Inflammatory macrophage treated with lipopolysaccharide for 4 hours (primary cell): ENCODE measurements around the gene ERP27.

Source experiments
- DNase-seq: peaks from one replicate; pipeline ENCODE4 v3.0.0-alpha.2; 2020

ERP27 gene

DNA sequence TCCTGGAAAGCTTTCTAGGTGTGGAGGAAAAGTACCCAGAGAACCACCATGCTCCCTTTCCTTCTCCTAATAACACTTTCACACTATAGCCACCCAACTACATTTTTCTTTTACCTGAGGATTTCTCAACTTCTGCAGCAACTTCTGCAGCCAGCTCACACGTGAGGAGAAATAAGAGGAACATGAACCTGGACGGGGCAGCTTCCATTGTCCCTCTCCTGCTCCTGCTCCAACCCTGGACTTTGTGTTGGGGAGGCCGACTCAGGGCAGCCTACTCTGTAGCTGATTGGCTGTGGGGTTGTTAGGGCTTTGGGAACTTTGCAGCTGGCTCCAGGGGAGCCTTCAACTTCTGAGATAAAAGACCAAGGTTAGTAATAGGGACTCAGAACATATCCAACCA, at the start of gene ERP27:
ERP27 (minus strand) TSS at position 237 of the 400 bp plus-strand sequence; CDS start at position 208, 29 bp downstream.
- no peak for DNase-seq

DNA sequence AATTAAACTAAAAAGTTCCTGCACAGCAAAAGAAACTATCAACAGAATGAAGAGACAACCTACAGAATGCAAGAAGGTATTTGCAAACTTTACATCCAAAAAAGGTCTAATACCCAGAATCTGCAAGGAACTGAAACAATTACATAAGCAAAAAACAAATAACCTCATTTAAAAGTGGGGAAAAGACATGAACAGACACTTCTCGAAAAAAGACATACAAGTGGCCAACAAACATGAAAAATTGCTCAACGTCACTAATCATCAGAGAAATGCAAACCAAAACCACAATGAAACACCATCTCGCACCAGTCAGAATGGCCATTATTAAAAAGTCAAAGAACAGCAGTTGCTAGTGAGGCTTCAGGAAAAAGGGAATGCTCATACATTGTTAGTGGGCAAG, 49.7 kb upstream of the ERP27 start:
- DNase-seq: peak; percentile 89

DNA sequence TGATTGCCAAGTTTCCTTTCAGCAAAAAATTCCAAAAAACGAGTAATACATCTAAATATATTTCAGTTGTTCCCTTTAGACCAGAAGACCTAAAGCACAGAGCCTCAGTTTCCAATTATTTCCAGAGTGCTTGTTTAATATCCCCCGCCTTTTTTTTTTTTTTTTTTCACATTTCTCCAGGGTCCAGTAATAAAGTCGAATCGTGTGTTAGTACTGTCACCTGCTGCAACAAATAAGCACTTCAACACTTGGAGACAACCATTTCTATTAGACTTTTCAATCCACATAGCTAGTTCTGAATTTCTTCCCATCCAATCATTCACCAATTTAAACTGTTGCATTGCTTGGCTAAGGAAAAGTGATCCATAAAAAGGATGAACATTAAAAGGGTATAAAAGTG, 48.1 kb upstream of the ERP27 start:
- DNase-seq: no peak

DNA sequence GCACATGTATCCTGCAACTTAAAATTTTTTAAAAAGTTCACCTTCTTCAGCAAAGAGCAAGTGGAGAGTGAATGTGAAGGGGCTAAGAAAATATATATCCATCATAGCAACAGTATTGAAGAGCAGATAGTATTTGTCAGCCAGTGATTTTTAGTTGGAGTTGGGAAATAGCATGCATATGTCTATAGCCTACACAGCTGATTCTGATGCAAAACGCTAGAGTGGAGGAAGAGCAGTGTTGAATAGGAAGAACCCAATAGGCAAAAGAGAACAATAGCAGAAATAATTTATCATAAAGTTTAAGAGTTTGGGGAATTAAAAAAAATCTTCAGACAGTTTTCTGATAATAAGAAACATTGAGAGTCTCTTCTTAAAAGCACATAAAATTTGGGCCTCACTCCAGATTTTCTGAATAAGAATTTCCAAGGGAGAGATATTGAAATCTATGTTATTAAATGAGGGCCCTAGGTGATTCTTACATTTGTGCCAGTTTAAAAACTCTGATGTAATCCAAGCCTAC, 46.5 kb upstream of the ERP27 start:
- peak; percentile 65 for DNase-seq

DNA sequence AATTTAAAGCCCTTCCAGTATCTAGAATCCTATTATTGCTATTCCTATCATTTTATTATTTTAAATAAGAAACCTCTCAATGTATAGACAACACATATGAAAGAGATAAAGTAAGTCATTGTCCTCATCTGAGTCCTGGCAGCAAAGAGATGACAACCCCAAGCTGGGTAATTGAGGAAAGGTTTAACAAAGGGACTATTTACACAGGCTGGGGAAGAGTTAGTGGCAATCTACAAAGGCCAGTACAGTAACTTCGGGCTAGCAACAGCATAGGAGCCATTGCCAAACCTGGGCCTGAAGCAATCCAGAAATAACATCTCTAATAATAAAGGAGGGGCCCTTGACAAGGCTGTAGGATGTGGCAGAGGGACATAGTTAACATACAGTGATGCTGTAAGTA, 45.7 kb upstream of the ERP27 start:
- DNase-seq: peak; percentile 25

DNA sequence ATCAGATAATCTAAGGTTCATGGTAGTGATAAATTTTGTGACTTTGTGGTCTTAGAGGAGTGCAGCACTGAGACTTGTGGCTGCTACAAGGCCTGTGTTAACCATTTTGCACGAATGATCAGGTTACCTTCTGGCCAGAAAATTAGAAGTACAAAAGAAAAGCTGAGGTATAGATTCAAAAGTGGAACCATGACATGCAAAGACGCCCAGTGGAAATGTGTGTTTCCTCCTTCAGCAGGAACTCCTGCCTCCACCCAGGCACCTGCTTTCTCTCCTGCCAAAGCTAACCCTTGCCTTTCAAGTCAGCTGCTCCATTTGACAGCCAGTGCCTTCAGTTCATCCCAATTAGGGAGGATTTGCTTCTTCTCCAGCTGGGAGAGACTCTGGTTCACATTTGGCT, 44.7 kb upstream of the ERP27 start:
- DNase-seq: peak; percentile 46

DNA sequence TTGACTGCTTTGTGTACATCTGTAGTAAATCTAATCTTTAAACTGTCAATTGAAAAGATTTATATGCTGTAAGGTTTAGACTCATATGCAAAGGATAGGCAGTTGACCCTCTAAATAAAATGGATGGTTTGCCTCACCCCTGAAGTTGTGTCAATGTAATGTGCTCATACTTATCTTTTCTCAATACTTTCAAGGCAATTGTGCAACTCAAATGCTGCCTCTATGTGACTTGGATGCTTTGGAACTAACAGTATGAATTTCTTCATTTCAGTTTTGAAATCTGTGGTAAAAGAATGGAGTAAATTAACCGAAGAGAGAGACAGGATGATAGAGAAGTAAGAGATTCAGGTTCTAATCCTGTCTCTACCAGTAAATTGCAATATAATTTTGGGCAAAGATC, 44.2 kb upstream of the ERP27 start:
- peak; percentile 98 for DNase-seq

DNA sequence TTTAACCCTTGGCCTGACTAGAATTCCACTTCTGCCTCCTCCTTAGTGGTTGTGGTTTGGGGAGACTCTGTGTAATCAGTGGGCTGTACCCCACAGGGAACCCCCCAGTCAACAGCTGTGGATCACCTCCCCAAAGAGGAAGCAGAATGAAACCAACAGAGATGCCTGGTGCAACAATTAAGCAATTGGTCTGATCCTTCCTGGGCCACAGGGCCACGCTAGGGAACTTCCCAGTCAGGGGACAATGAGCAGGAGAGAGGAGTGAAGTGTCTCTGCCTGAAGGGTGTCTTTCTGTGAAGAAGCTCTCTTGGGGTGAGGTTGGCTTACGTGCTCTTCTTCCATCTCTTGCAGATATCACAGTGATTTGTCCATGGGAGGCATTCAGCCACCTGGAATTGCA, 42.7 kb upstream of the ERP27 start:
- DNase-seq: peak; percentile 97

DNA sequence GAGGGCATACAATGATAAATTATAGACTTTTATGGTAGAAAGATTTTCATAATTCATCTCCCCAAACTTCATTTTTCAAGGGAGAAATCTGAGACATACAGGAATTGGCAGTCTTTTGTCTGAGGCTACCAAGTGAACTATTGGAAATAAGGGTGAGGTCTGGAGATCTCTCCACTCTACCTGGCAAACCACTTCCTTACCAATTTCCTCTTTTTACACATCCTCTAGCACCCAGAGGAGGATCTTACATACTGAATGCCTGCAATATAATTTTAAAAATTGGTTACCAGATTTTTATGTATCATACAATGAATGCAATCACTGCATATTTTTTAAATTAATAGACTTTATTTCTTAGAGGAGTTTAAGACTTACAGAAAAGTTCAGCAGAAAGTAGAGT, 41.1 kb upstream of the ERP27 start:
- DNase-seq: no peak

DNA sequence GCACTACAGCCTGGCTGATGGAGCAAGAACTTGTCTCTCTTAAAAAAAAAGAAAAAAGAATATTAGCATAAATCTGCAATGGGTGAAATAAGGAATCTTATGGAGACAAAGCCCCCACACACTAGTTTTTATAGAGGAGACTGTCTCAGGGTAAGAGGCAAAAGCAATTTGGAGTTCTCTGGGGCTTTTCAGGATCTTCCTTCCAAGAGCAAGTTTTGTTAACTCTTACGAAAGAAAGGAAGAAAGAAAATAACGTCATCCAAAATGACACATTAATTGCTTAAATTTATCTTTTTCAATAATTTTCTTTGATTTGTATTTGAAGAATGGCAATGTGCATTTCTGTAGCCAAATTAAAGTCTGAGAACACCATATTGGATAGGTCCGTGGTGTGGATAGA, 38.3 kb upstream of the ERP27 start:
- DNase-seq: peak; percentile 75

DNA sequence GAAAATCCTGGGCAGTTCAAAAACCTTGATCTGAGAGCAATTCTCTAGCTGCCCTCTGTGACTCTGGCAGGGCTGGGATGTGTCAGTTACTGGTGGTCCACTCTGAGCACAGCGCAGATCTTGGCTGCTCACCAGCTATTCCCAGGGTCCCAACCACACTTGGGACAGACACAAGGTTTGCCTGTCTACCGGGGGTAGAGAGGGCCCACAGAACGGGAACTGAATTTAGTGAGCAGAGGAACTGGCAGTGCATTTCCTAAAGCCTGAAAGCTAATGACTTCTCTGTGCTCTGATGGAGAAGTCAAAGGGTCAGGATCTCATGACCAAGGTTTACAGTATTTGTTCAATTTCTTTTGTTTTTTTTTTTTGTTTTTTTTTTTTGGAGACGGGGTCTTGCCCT, 37.1 kb upstream of the ERP27 start:
- DNase-seq: peak; percentile 76

DNA sequence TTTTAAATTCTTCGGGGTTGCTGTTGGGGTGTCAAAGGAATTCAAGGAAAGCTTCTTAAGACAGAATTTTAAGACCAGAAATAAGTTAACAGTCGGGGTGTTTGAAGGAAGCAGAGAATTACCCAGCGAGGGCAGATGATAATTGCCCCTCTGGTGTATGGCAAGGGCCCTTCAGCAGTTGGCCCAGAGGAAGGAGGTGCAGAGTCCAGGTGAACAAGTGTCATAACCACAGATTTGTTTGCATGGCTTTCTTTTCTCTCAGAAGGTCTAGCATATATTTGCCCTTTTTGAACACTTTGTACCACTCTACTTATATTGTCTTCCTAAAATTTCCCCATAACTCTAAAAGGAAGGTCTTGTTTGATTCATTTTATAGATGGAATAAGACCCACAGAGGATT, 36.3 kb upstream of the ERP27 start:
- DNase-seq: no peak

DNA sequence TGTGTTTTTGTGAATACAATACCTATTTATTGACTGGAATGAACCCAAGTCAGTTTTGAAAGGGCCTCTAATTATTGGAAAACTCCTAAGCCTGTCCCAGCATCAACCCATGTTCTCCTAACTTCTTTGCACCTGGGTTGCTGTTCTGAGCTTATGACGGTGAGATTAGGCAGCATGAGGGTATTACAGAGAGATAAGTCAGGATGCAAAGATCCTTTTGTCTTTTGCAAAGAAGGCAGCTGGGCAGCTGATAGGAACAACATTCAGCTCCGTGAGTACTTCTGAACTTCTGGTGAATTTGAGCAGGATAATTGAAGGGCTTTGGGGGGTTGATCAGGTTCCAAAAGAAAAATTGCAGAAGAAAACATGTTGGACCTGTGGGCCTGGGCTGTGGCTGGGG, 34.5 kb upstream of the ERP27 start, which contains the start of gene PDE6H:
PDE6H (plus strand) TSS at position 227 of the 400 bp plus-strand sequence. CDS start 4,971 bp downstream, outside the sequence.
- no peak for DNase-seq

DNA sequence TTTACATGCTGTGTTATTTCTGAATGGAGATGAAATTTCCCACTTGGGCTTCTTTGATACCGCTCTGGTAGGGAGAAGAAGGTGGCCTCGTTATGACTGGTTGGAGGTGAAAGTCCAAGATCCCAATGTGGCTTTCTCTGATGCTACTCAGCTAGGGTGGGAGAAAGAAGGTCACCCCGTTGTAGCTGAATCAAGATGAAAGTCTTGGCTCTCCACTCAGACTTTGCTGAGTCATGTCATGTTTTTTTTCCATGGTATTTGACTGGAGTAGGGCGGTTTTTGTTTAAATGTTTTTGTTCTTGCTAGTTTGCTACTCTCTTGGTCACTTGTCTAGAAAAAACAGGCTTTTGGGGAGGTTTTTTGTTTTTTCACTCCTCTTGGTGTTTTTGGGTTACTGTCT, 32.1 kb upstream of the ERP27 start:
- DNase-seq: no peak

DNA sequence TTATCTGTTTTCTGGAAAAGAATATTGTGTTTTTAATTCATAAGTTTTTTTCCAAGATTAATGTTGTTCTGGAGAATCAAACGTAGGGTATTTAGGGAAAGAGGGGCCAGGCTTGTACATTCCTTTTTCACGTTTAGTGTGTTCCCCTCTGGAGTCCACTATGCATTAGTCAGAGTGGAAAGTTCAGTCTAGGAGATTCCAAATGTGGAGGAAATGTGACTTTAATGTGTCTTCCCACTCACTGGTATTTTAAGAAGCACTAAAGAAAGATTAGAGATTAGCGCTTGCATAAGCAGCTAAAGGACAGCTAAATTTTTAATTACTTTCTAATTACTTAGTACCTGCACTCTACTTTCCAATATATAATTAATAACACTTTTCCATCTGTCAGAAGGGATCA, 30.1 kb upstream of the ERP27 start:
- DNase-seq: peak; percentile 57

DNA sequence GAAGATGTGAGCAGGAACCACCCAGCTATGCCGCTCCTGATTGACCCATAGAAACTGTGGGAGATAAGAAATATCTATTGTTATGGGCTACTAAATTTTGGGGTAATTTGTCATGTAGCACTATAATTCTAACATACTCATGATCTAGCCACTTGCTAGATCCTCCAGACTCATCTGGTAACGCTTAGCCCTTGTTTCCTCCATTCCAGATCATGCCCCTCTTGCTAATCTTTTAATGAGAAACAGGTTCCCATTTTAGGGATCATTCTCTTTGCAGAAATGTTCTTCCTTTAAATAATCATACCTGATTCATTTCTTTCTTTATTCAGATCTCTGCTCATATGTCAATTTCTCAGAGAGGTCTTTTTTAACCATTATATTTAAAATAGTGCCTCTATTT, 26.9 kb upstream of the ERP27 start:
- no peak for DNase-seq

DNA sequence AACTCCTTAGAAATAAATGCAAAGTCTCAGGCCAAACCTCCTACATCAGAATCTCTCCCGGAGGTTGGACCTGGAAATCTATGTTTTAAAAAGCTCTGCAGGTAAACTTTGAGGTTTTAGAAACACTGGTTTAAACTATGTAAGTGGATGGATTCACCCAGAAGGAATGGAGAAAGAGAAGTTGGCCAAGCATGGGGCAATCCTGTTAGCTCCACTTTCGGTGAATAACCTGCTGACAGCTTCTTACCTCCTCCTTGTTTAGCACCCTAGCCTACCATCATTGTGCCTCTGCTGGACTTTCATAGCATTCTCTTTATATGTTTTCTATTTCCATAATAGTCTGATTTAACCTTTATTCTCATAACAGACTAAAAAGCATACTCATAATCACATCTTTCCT, 26.1 kb upstream of the ERP27 start:
- DNase-seq: peak; percentile 54

DNA sequence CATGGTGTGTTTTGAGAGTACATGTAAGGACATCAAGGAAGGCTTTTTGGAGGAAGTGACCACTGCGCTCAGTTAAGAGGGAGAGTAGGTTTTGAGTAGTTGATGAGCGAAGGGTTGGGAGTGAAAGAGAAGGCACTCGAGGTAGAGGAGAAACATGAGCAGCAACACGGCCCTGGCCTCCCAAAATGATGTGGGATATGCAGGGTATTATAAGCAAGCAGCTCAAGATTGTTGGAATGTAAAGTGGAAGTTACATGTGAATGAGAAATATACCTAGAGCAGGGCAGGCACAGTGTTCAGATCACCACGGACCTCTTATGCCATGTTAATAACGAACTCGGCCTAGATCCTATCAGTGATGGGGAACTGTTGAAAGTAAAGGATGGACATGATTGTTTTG, 25.2 kb upstream of the ERP27 start:
- no peak for DNase-seq

DNA sequence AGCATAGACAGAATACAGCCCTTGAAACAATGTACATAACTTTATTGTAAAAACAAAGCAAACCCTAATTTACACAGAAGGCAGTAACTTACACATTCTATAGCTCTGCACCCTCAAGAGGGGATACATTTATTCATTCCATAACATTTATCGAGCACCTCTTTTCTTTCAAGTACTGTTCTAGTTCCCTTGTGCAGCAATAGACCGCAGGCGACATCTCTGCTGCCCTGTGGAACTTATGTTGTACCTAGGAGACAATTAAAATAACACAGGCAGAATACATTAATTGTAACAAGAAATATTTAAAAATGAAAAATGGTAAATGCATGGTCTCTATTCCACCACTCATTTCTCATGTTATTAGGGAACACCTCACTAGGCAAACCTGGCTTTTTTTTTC, 24.5 kb upstream of the ERP27 start:
- DNase-seq: no peak

DNA sequence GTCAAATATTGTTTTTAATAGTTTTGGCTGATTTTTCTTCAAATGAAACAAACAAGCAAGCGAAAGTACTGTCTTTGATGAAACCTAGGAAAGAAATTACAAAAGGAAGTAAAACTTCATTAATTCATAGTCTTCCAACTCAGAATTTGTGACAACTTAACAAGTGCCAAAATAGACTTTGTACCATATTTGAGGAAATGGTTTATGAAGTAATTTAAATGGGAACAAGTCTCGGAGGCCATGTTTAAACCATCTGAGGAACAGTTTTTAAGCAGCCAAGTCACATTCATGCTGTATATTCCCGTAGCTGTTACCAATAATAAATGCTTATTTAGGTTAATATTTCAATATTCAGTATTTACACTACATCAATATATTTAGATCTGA, 23.8 kb upstream of the ERP27 start:
- DNase-seq: peak; percentile 69

DNA sequence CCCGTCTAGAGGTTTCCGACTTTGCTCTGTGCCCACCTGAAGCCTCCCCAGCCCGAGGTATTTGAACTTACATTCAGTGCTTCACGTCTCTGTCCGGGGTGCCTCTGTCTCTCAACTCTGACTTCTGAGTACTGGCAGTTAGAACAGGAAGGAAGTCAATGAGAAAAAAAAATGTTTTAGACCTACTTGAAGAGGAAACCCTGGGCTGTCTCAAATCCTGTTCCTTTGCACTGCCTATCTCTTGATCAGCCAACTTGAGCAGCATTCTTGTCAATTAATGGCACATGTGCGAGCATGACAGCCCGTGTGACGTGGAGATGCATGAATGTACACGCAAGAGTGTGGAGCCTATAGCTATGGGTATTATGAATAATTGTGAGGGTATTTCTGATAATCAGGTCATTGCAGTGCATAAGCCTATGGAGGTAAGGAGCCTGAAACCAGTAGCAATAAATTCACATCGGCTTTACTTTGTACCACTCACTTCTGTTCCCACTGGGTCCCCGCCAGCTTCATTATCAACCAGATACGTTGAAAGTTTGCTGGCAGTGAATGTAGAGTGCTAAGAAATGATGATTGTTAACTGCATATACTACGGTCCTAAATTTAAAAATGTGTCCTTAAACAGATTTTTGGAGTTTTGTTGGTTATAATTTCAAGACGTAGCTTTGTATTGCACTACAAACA, 23.3 kb upstream of the ERP27 start, which contains the start of gene ARHGDIB:
ARHGDIB (minus strand) TSS at position 136 of the 687 bp plus-strand sequence. CDS start 10,889 bp downstream, outside the sequence.
- peak; percentile 67 for DNase-seq

DNA sequence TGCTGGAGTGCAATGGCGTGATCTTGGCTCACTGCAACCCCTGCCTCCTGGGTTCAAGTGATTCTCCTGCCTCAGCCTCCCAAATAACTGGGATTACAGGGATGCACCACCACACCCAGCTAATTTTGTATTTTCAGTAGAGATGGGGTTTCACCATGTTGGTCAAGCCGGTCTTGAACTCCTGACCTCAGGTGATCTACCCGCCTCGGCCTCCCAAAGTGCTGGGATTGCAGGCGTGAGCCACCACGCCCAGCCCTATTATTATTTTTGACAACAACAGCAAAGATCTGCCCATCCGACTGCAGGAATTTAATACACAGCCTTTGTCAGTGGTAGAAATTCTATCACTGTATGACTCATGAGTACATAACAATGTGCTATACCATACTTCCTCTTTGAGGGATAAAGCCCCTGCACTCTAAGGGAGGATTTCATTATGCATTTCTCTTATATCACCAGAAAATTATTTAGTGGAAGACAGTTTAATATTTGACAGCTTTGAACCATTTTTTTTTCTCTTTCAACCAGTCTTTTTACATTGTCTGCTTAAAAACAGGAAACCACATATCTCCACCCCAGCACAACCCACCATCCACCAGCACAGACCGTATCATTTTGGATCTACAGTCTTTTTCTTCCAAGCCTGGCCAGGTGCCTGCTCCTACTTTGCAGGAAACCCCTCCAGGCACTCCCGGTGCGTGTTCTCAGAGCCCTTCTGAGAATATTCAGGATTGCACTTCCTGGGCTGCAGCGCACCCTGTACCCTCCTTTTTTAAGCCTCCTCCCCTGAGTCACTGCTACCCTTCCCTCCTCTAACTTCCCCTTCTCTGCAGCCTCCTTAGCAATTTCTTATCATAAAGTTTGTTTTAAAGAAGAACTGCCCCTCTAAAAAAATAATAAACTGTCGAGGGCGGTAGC, 22.5 kb upstream of the ERP27 start:
- DNase-seq: peak; percentile 70

DNA sequence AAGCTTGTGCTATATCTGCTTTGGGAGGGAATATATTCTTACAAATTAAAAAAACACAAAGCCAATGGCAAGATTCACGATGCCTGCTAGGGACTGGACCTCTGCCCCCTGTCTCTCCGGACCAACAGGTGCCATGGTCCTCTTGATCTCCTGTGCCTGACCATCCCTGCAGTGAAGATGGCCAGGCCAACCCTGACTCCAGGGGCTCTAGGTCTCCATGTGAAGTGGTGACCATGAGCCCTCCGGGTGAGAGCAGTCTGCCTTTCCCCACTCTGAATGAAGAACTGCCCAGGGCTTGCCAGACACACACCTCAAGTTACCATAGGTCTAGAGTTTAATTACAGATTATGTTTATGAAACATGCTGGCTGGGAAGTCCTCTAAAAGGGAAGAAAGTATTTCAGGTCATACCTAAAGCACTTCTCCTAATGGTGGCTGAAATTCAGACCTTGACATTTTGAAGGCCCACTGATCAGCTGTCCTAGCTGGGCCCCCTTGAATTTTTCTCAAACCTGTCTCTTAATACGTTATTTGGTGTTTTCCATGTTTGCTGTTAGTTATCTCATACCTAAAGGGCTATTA, 21.7 kb upstream of the ERP27 start:
- DNase-seq: no peak
